HG02852 (cell line): Measurements from ENCODE around the gene MGRN1.
A peak's percentile ranks its signal among the peaks of the same experiment; 100 is the strongest.
"Not testable (repeated sequence)": the region's sequence is repeated elsewhere in the genome, so short reads cannot be mapped to it uniquely, and the experiment has no call there.

Experiments used
- ATAC-seq: cut with Tn5 transposase; IDR thresholded peaks from one replicate; pipeline ENCODE4 v1.9.1; 2021; ENCODE audit warnings: mild to moderate bottlenecking, moderate library complexity; ENCODE audit not compliant: unreplicated experiment

Gene MGRN1

GRCh38 chr16:4649744-4650442 is 25.3 kb downstream of the MGRN1 start:
- ATAC-seq, result no peak

DNA sequence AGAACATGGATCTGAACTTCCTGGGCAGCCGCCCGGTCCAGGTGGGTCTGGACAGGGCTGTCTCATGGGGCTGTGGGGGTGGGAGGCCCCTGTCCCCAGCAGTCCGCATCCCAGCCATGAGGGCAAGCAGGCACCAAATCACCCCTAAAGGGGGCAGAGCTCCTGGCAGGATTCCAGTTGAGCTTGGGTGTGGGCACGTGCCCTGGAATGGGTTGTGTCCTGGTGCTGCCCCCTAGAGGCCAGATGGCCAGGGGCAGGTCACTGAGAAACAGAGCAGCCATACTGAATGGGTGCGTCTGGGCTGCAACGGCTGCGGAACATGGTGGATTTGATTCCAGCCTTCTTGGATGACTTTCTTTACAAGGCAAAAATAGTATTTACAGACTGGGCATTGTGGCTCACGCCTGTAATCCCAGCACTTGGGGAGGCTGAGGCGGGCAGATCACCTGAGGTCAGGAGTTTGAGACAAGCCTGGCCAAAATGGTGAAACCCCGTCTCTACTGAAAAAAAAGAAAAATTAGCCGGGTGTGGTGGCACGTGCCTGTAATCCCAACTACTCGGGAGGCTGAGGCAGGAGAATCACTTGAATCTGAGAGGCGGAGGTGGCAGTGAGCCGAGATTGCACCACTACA is 25.9 kb downstream of the MGRN1 start:
- ATAC-seq, result not testable (repeated sequence)

- ATAC-seq, result no peak
These were observed 27.2 kb downstream of the MGRN1 start for GRCh38 chr16:4651827-4652226.

GRCh38 chr16:4652561-4652960 is 27.9 kb downstream of the MGRN1 start:
- no peak for ATAC-seq

DNA sequence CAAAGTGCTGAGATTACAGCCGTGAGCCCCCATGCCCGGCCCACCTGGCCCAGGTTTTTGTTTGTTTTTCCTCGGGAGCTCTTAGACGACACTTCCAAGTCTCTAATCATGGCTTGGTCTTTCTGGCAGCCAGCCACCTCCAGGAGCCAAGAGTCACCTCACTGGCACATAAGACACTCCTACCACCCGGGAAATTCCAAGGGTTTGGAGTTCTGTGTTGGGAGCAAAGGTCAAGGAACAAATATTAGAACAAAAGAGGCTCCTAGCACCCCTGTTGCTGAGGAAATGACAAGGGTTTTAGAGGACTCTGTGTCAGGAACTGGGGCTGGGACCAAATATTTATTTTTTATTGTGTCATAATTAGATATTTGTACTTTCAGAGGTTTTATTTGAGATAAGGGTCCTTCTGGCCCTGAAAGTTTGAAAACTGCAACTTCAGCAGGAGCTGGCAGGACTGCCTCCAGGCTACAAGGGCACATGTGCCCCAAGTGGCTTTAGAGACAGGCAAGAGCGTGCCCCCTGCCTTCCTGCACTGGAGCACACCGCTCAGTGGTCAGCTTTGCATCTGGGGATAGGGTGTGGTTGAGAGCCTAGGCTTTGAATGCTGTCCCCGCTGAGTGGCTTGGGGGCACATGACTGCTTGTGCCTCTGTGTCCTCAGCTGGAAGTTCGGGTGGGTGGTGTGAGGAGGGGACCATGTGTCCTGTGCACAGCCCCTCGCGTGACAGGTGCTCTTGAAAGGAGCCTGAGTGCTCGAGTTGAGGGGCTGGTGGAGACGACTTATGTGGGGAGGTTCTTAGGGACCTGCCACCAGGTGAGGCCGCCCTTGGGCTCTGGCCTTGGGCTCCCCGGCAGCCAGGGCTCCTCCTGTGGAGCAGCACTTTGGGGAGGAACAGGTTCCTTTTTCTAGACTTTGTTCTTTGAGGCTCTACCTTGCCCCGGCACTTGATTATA is 29.7 kb downstream of the MGRN1 start:
- no peak for ATAC-seq

GRCh38 chr16:4654964-4655590 is 30.5 kb downstream of the MGRN1 start:
- ATAC-seq, result no peak

DNA sequence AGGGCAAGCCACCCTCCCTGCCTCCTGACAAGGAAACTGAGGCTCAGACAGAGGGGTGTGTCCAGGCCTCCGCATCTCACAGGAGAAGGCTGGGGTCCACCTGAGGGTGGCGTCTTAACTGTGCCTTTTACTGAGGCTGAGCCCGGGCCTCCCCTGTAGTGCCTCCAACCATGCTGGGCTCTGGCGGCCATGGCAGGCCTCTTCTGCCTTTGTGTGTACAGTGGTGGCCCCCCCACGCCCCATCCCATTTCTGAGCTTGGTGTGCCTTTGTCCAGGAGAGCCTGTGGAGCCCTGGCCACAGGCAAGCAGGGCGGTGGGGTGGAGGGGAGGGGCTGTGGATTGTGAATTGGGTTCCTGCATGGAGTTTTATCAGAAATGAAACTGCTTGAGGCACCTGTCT is 31.2 kb downstream of the MGRN1 start:
- no peak for ATAC-seq

GRCh38 chr16:4656221-4656620 is 31.6 kb downstream of the MGRN1 start:
- ATAC-seq, result no peak

GRCh38 chr16:4656695-4657686 is 32.4 kb downstream of the MGRN1 start:
- ATAC-seq, result no peak

GRCh38 chr16:4659363-4660353 is 35.0 kb downstream of the MGRN1 start:
- no peak for ATAC-seq

GRCh38 chr16:4660454-4661007 is 35.9 kb downstream of the MGRN1 start:
- peak; percentile 64 for ATAC-seq

- no peak for ATAC-seq
These were observed 37.0 kb downstream of the MGRN1 start for GRCh38 chr16:4661661-4662060.

DNA sequence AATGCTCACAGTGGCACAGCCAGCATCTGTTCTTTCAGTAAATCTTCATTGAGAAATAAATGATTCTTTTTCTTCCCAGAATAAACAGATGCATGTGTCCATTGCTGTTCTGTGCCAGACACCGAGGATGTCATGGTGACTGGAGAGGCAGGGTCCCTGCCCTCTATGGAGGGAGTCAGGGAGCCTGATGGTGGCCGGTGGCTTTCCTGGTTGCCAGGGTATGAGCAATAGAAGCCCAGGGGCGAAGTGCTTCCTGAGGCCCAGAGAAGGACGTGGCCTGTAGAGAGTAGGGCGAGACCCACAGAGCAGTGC is 38.8 kb downstream of the MGRN1 start:
- ATAC-seq, result no peak

DNA sequence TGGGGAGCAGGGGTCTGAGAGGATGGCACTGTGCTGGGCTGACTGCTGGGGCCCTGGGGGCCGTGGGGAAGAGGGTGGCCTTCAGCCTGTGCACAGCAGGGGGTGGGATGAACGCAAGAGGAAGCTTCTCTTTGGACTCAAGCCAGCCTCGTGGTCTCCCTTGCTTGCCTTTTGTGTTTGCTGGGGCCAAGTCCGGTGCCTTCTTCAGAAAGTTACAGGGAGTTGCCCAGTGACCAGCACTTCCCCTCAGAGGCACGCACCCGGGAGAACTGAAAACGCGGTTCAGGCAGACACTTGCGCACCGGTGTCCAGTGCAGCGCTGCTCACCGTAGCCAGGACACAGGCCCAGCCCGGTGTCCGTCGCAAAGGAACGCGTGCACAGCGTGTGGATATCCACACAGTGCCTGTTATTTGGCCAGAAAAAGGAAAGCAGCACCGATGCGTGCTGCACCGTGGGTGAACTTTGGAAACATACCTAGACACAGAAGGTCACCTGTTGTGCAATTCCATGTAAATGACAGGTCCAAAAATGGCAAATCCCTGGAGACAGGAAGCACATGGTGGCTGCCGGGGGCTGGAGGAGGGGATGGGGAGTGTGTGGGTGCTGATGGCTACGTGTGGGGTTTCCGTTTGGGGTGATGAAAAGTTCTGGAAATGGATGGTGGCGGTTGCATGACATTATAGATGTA is 39.3 kb downstream of the MGRN1 start:
- ATAC-seq, result no peak

GRCh38 chr16:4664538-4665418 is 40.2 kb downstream of the MGRN1 start:
- no peak for ATAC-seq

DNA sequence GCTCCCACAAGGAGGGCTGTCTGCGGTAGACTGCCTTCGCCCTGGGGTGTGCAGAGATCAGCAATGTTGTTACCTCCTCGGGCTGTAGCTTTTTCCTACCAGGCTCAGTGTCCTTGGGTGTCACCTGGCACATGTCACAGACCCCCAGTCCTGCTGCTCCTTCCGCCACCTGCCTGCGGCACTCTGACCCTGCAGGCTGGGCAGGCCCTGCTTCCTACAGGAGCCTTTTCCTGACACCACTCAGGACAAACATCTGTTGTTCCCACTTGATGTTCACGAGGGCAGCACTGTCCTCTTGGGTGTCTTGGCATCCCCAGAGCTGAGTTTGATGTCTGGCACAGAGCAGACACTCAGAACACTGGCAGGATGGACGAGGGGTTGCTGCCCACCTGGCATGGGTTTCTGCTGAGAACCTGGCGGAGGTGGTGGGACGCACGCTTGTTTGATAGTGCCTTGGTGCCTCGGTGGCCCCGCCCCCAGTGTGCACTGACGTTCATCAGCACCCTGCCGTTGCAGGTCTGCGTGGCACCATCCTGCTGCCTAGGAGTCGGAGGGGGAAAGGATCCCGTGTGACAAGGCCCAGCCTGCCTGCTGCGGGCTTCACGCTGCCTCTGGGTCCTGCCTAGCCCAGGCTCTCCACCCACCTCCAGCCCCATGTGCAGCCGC is 42.0 kb downstream of the MGRN1 start:
- ATAC-seq, result no peak
